DND-41 (cell line): ENCODE data around the gene FAM234A.

Experiments used
- ATAC-seq: fragments of 200-7000 bp; cut with Tn5 transposase; 3 replicates; pipeline ENCODE4 v1.9.1; 2021; ENCODE audit warnings: low read depth; ENCODE audit not compliant: insufficient read depth
- DNase-seq: peaks from one replicate; pipeline ENCODE4 v3.0.0-alpha.2; 2020
- H2AFZ ChIP-seq: 2 replicates; pipeline ENCODE4 v1.6.0; 2012; ENCODE audit warnings: low read depth, low read length
- H3K27ac ChIP-seq: 2 replicates; pipeline ENCODE4 v1.5.1; 2012; ENCODE audit warnings: low read length, inconsistent platforms
- H3K27me3 ChIP-seq: fragments of 200-600 bp; sonication (generic); 2 replicates; pipeline ENCODE4 v1.6.0; 2012; ENCODE audit warnings: low read length, mild to moderate bottlenecking, inconsistent platforms; ENCODE audit not compliant: insufficient read depth, poor library complexity
- H3K36me3 ChIP-seq: 2 replicates; pipeline ENCODE4 v1.5.1; 2012; ENCODE audit warnings: low read length, inconsistent platforms; ENCODE audit not compliant: insufficient read depth
- H3K4me1 ChIP-seq: 2 replicates; pipeline ENCODE4 v1.5.1; 2012; ENCODE audit warnings: mild to moderate bottlenecking, low read length; ENCODE audit not compliant: insufficient read depth
- H3K4me2 ChIP-seq: 2 replicates; pipeline ENCODE4 v1.6.0; 2012; ENCODE audit warnings: mild to moderate bottlenecking, moderate library complexity, low read length, inconsistent platforms; ENCODE audit not compliant: insufficient read depth
- H3K4me3 ChIP-seq, 2 experiments: fragments of 200-600 bp in 1 of 2; shearing (Covaris generic) in 1 of 2; 2 replicates each; pipeline ENCODE4 v1.5.1; 2012 to 2016; ENCODE audit warnings: inconsistent platforms in 2 of 2, low read length in 2 of 2, mild to moderate bottlenecking in 2 of 2, low read depth in 1 of 2, moderate library complexity in 1 of 2
- H3K79me2 ChIP-seq: 2 replicates; pipeline ENCODE4 v1.6.0; 2012; ENCODE audit warnings: low read length, inconsistent platforms; ENCODE audit not compliant: insufficient read depth
- H3K9ac ChIP-seq: 2 replicates; pipeline ENCODE4 v1.6.0; 2012; ENCODE audit warnings: low read depth, mild to moderate bottlenecking, inconsistent platforms, low read length, moderate library complexity
- H3K9me3 ChIP-seq: 2 replicates; pipeline ENCODE4 v1.5.1; 2012; ENCODE audit warnings: low read length, moderate library complexity, mild to moderate bottlenecking, inconsistent platforms; ENCODE audit not compliant: insufficient read depth, severe bottlenecking
- H4K20me1 ChIP-seq: 2 replicates; pipeline ENCODE4 v1.6.0; 2012; ENCODE audit warnings: low read length; ENCODE audit not compliant: insufficient read depth
- CTCF ChIP-seq: IDR thresholded peaks from 2 replicates; pipeline ENCODE4 v1.5.1; 2012; ENCODE audit warnings: borderline replicate concordance, low read length, moderate library complexity, mild to moderate bottlenecking; ENCODE audit not compliant: poor library complexity, severe bottlenecking; ENCODE audit errors: extremely low read depth
- EZH2 ChIP-seq: IDR thresholded peaks from 3 replicates; pipeline ENCODE4 v1.6.1; 2012; ENCODE audit warnings: borderline replicate concordance, low read depth, mild to moderate bottlenecking, moderate library complexity, low read length, inconsistent platforms; ENCODE audit not compliant: severe bottlenecking

FAM234A gene

GRCh38 chr16:290015-290680 is 55.5 kb downstream of the FAM234A start:
- Histone ChIP-seq H3K27ac (no peak overlapping the region), H3K4me1 (no peaks in the 10 kb centered on the region), H3K79me2 (no peaks in the 10 kb centered on the region), H2AFZ (no peak overlapping the region), H3K4me2 (no peak overlapping the region), H3K9me3 (no peaks in the 10 kb centered on the region), H3K36me3 (peaks cover 76% of the 10 kb centered on the region), H3K27me3 (no peaks in the 10 kb centered on the region), H3K4me3 (no peak overlapping the region), H4K20me1 (peaks cover 24% of the 10 kb centered on the region; the same call in 1 of the 2 replicates), H3K9ac (no peak overlapping the region)
- no peak for DNase-seq
- TF ChIP-seq CTCF: no peak
- ATAC-seq: no peak

- DNase-seq: no peak
- Histone ChIP-seq H2AFZ (no peak overlapping the region), H3K36me3 (peaks cover 76% of the 10 kb centered on the region), H3K9me3 (no peaks in the 10 kb centered on the region), H3K79me2 (no peaks in the 10 kb centered on the region), H3K4me3 (no peak overlapping the region), H3K27me3 (no peaks in the 10 kb centered on the region), H3K9ac (no peak overlapping the region), H3K27ac (no peak overlapping the region), H4K20me1 (peaks cover 24% of the 10 kb centered on the region; the same call in 1 of the 2 replicates), H3K4me2 (no peak overlapping the region), H3K4me1 (no peaks in the 10 kb centered on the region)
- no peak for ATAC-seq
- TF ChIP-seq CTCF (no peak), EZH2 (no peak)
These were observed 56.2 kb downstream of the FAM234A start for GRCh38 chr16:290681-291405.

GRCh38 chr16:291539-291938 is 56.9 kb downstream of the FAM234A start:
- no peak overlapping the region for H2AFZ ChIP-seq
- H3K79me2 ChIP-seq: no peaks in the 10 kb centered on the region
- no peaks in the 10 kb centered on the region for H3K4me1 ChIP-seq
- no peaks in the 10 kb centered on the region for H3K27me3 ChIP-seq
- peaks cover 24% of the 10 kb centered on the region; the same call in 1 of the 2 replicates for H4K20me1 ChIP-seq
- H3K4me2 ChIP-seq: no peak overlapping the region
- H3K4me3 ChIP-seq: no peak overlapping the region
- ATAC-seq (no peak), DNase-seq (no peak)
- H3K9ac ChIP-seq: no peak overlapping the region
- peaks cover 79% of the 10 kb centered on the region for H3K36me3 ChIP-seq
- no peak overlapping the region for H3K27ac ChIP-seq
- TF ChIP-seq EZH2 (no peak), CTCF (no peak)
- no peaks in the 10 kb centered on the region for H3K9me3 ChIP-seq
